ENCODE data around the gene ZFP57.

ZFP57 gene

GRCh38 chr6:29624520-29624961, 56.4 kb downstream of the ZFP57 start:
- DNase-seq, result no peak

Data from suppressor macrophage treated with lipopolysaccharide for 1 hour (primary cell).